GM18526 (cell line): Measurements from ENCODE around the gene CTSD.

Experiments
- POLR2A ChIP-seq: IDR thresholded peaks from 3 replicates; pipeline ENCODE4 v1.6.1; 2011; ENCODE audit not compliant: insufficient read length; ENCODE audit errors: extremely low read depth

CTSD gene

DNA sequence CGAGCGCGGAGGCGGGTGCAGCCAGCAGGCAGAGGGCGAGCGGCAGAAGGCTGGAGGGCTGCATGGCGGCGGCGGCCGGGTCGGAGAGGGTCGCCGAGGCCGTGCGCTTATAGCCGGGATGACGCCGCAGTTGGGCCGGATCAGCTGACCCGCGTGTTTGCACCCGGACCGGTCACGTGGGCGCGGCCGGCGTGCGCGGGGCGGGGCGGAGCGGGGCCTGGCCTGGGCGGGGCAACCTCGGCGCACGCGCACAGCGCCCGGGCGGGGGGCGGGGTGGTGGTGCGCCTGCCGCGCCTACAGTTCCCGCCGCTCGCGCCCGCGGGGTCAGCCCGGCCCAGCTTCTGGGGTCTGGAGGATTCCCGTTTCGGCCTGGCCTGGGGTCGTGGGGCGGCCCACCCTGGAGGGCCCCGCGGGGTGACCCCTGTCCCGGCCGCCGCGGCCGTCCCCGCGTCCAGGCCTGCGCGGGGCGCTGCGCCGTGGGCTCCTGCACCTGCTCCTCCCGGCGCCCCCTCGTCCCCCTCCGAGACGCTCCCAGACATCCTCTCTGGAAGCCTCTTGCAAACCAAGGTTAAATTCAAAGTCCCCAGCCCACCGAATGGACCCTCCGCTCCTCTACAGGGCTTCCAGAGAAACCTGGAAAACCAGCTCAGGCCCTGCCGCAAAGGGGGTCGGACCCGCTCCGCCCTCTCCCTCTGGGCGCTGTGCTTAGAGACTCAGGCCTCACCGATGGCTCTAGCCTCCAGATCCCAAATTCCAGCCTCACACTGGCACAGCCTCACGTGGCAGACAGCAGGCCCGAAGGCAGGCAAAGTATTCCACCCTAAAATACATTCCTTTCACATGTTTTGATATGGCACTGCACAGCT, at the start of gene CTSD:
TSS of gene CTSD (minus strand) at position 132 of the 866 bp plus-strand sequence. CDS start at position 64, 68 bp downstream.
- peak; percentile 64 for TF ChIP-seq POLR2A

DNA sequence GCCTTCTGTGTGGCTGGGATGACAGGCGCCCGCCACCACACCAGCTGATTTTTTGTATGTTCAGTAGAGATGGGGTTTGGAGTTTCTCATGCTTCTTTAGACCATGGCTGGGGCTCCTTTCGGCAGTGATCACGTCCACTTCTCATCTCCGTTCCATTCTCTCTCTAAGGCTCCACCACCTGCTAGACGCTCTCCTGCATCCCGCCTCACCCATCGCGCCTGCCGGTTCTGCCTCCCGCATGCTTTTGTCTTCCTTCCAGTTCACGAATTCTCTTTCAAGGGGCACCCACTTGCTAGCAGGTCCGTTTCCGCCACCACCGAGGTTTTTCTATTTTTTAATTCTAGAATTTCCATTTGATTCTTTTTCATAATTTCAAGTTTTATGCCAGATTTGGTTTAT, 49.1 kb upstream of the CTSD start:
- no peak for TF ChIP-seq POLR2A

DNA sequence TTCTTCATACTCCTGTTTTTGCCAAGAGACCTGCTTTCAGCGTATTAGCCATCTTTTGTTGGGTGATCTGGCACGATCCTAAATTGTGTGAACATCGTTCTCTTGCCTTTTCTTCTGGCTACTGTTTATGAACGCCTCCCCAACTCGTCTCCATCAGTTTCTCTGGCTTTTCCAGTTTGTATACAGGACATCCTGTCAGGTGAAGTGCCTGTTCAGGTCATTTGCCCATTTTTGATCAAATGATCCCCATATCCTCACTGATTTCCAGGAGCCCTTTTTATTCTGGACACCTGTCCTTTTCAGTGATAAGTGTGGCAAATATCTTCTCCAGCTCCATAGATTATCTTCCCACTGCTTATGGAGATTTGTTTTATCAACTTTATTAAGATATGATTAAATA, 48.5 kb upstream of the CTSD start:
- no peak for TF ChIP-seq POLR2A

DNA sequence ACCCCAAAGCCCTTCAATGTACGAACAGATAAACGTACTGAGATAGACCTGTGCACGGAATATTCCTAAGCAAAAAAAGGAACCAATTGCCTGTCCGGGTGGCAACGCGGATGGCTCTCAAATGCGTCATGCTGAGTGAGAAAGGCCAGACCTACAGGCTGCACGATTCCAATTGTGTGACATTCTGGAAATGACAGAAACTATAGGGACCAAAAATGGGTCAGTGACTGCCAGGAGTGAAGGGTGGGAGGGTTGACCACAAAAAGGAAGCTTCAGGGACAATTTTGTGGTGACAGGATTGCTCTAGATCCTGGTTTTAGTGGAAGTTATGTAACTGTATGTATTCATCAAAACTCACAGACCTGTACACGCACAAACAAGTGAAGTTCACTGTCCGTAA, 47.0 kb upstream of the CTSD start:
- no peak for TF ChIP-seq POLR2A

DNA sequence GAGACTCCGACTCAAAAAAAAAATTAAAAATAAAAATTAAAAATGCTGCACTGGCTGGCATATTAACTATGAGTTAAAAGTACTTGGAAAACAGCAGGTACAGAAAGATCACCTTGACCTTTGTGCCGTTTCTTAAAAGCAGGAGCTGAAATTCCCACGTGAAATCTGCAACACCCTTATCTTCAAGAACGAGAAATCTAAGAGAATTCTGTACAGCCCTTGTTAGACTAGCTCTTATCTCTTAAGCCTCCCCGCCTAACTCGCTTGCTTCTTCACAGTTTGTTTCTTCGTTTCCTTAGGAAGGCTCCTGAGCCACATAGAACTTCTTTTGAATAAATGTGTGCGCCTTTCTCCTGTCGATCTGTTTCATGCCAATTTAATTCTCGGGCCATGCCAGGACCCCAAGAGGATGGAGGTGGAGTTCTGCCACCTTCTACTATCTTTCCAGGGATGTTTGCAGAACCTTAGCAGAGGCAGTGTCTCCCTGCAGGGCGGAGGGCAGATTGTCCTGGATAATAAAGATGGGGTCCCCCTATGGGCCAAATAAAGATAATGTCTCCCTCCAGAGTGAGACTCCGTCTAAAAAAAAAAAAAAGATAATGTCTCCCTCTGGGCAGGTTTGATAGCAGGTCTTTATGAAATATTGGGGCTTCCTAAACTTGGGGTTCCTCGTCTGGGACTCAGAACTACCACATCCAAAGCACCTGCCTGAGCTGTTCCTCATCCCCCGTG, 43.7 kb upstream of the CTSD start:
- no peak for TF ChIP-seq POLR2A

DNA sequence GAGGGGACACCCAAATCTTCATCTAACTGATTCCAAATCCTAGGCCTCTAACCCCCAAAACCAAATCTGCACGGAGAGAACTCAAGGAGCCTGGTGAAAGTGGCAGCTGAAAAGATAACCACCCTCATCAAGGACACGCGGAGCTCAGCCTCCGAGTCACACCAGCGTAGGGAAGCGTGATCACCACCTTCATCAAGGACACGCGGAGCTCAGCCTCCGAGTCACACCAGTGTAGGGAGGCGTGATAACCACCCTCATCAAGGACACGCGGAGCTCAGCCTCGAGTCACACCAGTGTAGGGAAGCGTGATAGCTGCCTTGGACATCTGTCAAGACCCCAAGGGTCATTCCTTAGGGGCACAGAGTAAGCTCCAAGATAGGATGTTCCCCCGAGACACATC, 41.8 kb upstream of the CTSD start:
- no peak for TF ChIP-seq POLR2A

DNA sequence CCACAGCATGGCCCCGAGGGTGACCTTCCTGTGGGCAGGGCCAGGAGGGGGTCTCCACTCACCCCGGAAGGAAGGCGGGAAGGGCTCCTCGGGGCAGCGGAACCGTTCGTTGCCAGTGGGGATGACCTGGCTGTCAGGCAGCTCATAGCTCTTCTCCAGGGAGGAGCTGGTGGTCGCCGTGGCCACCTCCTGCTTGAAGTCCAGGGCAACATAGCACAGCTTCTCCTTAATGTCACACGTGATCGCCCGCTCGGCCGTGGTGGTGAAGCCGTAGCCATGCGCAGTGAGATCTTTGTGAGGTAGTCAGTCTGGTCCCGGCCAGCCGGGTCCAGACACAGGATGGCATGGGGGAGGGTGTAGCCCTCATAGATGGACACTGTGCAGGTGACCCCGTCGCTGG, 39.5 kb upstream of the CTSD start:
- no peak for TF ChIP-seq POLR2A

DNA sequence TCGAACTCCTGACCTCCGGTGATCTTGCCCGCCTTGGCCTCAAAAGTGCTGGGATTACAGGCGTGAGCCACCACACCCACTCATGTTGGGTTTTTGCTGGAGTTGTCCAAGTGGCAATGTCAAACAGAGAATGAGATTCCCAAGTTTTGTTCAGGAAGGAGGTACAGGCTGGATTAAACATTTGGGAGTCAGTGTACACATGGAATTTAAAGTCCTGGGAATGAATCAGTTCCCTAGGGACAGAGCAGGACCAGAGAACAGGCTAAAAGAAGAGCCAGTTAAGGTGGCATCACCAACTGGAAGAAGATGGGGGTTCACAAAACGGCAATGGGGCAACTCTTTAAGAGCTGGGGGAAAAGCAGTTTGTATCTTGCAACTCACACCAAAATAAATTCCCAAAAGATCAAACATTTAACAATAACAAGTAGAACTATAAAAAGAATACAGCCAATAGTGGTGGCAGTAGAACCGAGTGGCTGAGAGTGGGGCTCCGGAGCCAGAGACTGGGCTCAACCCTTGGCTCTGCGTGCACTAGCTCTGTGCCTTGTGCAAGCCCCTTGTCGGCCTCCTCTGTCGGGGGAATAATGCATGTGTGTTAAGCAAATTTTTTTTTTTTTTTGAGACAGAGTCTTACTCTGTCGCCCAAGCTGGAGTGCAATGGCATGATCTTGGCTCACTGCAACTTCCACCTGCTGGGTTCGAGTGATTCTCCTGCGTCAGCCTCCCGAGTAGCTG, 33.8 kb upstream of the CTSD start:
- TF ChIP-seq POLR2A, result no peak

DNA sequence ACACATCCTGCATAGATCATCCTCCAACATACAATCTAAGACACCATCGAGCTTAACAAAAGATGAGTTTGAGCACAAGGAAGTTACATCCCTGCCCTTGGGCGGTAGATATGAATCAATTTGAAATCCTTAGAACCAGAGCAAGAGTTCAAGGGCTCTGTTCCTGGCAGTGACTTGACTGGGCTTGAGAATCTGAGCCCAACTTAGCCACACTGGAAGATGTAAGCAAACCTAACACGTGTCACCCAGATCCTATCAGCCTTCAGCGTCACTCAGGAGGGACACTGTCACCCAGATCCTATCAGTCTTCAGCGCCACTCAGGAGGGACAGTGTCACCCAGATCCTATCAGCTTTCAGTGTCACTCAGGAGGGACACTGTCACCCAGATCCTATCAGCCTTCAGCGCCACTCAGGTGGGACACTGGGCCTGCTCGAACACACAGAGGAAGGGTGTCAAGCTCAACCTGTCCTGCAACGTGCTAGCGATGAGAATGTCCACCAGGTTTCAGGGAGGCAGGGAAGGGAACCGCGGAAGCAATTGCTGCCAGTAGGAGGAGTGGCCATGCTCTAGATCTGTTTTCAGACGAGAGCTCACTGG, 32.8 kb upstream of the CTSD start:
- TF ChIP-seq POLR2A, result no peak

DNA sequence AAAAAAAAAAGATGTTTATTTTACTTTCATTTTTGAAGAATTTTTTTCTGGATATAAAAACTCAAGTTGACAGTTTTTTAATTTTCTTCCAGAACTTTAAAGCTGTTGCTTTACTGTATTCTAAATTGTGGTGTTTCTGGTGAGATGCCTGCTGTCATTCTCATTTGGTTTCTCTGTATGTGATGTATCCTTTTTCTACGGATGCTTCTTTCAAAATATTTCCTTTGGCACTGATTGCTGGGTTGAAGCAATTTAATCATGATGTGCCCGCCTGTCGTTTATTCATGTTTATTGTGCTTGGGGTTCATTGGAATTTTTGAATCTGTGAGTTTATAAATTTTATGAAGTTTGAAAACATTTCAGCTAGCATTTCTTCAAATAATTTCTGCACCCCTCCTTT, 29.4 kb upstream of the CTSD start:
- TF ChIP-seq POLR2A, result no peak

DNA sequence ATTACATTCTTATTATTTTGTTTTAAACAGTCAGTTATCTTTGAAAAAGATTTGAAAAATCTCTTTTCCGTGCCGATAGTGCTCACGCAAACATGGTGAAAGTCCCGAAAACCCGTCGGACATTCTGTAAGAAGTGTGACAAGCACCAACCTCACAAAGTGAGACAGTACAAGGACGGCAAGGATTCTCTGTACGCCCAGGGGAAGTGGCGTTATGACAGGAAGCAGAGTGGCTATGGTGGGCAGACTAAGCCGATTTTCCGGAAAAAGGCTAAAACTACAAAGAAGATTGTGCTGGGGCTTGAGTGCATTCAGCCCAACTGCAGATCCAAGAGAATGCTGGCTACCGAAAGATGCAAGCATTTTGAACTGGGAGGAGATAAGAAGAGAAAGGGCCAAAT, 28.7 kb upstream of the CTSD start:
- TF ChIP-seq POLR2A, result no peak

DNA sequence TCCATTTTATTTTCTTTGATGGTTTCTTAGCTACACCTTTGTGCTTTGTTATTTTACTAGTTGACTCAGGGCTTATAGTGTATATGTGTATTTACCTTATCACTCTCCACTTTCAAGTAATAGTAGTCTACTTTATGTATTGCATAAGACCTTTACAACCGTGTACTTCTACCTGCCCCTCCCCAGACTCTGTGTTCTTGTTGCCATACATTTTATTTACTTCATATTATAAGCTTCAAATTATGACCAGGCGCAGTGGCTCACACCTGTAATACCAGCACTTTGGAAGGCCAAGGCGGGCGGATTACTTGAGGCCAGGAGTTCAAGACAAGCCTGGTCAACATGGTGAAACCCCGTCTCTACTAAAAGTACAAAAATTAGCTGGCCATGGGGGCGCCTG, 28.2 kb upstream of the CTSD start:
- TF ChIP-seq POLR2A, result no peak

DNA sequence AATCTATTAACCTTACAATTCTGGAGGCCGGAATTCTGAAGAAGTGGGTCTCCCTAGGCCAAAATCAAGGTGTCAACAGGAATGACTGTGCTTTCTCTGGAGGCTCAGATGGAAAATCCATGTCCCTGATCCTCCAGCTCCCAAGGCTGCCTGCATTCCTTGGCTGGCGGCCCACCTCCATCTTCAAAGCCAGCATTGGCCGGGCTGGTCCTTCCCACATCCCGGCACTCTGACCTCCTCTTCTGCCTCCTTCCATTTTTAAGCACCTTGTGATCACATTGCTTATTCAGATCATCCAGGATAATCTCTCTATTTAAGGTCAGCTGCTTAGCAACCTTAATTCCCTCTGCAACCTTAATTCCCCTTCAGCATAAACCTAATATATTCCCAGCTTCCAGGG, 22.7 kb upstream of the CTSD start:
- no peak for TF ChIP-seq POLR2A

DNA sequence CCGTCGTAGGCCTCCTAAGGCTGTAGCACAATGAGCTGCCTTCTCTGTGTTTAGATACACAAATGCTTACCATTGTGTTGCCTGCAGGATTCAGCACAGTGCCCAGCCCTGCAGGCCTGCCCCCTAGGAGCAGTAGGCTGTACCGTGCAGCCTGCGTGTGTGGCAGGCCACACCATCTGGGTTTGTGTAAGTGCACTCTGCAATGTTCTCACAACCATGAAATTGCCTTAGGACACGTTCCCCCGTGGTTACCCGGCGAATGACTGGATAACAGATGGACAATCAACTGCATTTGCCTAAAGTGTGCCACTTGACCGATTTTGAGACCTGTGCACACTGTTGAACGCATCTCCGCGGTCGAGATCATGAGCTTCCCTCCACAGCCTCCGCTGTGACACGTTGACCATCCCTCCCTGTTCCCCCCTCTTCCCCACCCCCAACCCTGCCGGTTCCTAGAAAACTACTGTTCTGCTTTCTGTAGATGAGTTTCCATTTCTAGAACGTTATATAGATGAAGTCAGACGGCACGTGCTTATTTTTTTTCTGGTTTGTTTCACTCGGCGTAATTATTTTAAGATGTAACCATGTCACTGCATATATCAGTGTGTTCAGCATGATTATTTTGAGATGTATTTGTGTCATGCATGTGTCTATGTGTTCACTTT, 22.2 kb upstream of the CTSD start:
- TF ChIP-seq POLR2A, result no peak

DNA sequence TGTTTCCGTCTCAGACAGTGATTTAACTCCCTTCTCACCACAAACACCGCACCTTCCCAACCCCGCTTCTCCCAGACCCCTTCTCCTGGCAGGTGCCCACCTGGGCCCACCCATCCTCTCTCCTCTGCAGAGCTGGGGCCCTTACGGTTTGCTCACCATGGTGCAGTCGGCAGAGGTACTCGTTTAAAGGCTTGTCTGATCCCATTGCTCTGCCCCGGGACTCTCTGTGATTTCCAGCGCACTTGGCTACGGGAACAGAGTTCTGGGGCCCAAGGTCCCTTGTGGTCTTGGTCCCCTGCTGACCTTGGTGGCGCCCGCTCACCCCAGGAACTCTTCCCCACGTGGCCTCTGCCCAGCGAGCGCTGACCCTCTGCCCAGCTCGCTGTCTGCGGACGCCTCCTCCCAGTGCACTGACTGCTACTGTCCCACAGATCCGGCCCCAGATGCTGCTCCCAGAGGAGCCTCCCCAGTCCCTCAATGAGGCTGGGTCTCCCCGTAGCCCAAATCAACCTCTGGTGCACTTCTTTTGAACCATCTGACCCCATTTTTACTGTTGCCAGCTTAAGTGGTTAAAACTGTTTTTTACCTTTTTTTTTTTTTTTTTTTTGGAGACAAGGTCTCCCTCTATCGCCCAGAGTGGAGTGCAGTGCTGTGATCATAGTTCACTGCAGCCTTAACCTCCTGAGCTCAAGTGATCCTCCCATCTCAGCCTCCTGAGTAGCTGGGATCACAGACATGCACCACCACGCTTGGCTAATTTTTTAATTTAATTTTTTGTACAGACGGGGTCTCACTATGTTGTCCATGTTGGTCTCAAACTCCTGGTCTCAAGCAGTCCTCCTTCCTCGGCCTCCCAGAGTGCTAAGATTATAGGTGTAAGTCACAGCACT, 21.3 kb upstream of the CTSD start:
- TF ChIP-seq POLR2A, result no peak
